Activated CD8-positive, alpha-beta T cell treated with anti-CD3 and anti-CD28 coated beads for 36 hours (primary cell): ENCODE results near the gene RNF220. TPM values are rescaled to one million over a fixed set of nuclear protein-coding genes. Genes with fewer than 3 reads are reported as not detected.

ENCODE experiments used
- ATAC-seq: fragments of 200-7000 bp; cut with Tn5 transposase; one replicate; pipeline ENCODE4 v1.10.0; 2021; ENCODE audit warnings: mild to moderate bottlenecking, moderate library complexity
- CTCF ChIA-PET: fragments of 350-600 bp; sonication (Branson Sonifier 250); formaldehyde crosslinking; loops from one replicate; lab custom pipeline; 2021; ENCODE audit warnings: antibody characterized with exemption; lab: Charles Lee
- POLR2A ChIA-PET: fragments of 350-600 bp; sonication (Branson Sonifier 250); formaldehyde crosslinking; loops from one replicate; lab custom pipeline; 2021; ENCODE audit warnings: antibody characterized with exemption; lab: Charles Lee
- DNase-seq: peaks from one replicate; pipeline ENCODE4 v3.0.0-alpha.2; 2020
- H3K27ac Mint-ChIP-seq: one replicate; pipeline ENCODE4 v1.8.0; 2021; ENCODE audit warnings: mild to moderate bottlenecking, mixed read lengths
- H3K27me3 Mint-ChIP-seq: one replicate; pipeline ENCODE4 v1.8.0; 2021; ENCODE audit warnings: mixed read lengths
- H3K36me3 Mint-ChIP-seq: one replicate; pipeline ENCODE4 v1.8.0; 2021; ENCODE audit warnings: low read depth, mixed read lengths
- H3K4me1 Mint-ChIP-seq: one replicate; pipeline ENCODE4 v1.8.0; 2021; ENCODE audit warnings: low read depth, mixed read lengths
- H3K4me3 Mint-ChIP-seq: one replicate; pipeline ENCODE4 v1.8.0; 2021; ENCODE audit warnings: mild to moderate bottlenecking, moderate library complexity, mixed read lengths
- H3K9me3 Mint-ChIP-seq: one replicate; pipeline ENCODE4 v1.8.0; 2021; ENCODE audit warnings: mixed read lengths
- CTCF ChIP-seq: fragments of 200-600 bp; IDR thresholded peaks from one replicate; pipeline ENCODE4 v1.8.0; 2022; ENCODE audit warnings: antibody characterized with exemption, mild to moderate bottlenecking
- intact Hi-C: fragments of 100-400 bp; cut with micrococcal nuclease; formaldehyde crosslinking; loops from one replicate; pipeline ENCODE4 v1.10.0; 2022
- total RNA-seq, 2 experiments: library from RNA; stranded (reverse); gene quantifications; one replicate each; pipeline ENCODE4 v1.2.3, GENCODE V29; 2021

RNF220 gene
- total RNA-seq, 2 experiments from 2014 or later = 71.9 to 79.1 TPM

- H3K27ac Mint-ChIP-seq = no peak overlapping the region
- no peaks in the 10 kb centered on the region for H3K27me3 Mint-ChIP-seq
- H3K9me3 Mint-ChIP-seq = no peaks in the 10 kb centered on the region
- ChIA-PET POLR2A (no interaction called here), CTCF (interaction anchor here (1.6 to 7.7 kb wide), 4 partner anchors 11 to 220 kb away, joined by 6 to 49 read pairs (median 12); no protein-coding TSS in a partner anchor)
- H3K4me3 Mint-ChIP-seq = no peak overlapping the region
- H3K4me1 Mint-ChIP-seq = no peaks in the 10 kb centered on the region
- H3K36me3 Mint-ChIP-seq = no peaks in the 10 kb centered on the region
- intact Hi-C loops = loop anchor here (10.0 kb wide), 1 partner anchor 383 kb away; the partner anchor contains the start of gene DMAP1
- no peak for DNase-seq
- TF ChIP-seq CTCF = no peak
- no peak for ATAC-seq
Observed at GRCh38 chr1:44598167-44598566, 193.1 kb downstream of the RNF220 start.

GRCh38 chr1:44602634-44603628, 197.9 kb downstream of the RNF220 start:
- intact Hi-C loops = no loop called here
- DNase-seq (no peak), ATAC-seq (no peak)
- H3K36me3 Mint-ChIP-seq = no peaks in the 10 kb centered on the region
- no peak overlapping the region for H3K27ac Mint-ChIP-seq
- ChIA-PET CTCF (interaction anchor here (1.1 to 2.4 kb wide), 2 partner anchors 8 to 50 kb away, joined by 6 to 9 read pairs; no protein-coding TSS in a partner anchor), POLR2A (no interaction called here)
- H3K27me3 Mint-ChIP-seq = no peaks in the 10 kb centered on the region
- no peaks in the 10 kb centered on the region for H3K9me3 Mint-ChIP-seq
- no peak overlapping the region for H3K4me3 Mint-ChIP-seq
- no peak for TF ChIP-seq CTCF
- no peaks in the 10 kb centered on the region for H3K4me1 Mint-ChIP-seq

- no peaks in the 10 kb centered on the region for H3K9me3 Mint-ChIP-seq
- H3K4me3 Mint-ChIP-seq = no peak overlapping the region
- CTCF ChIA-PET = interaction anchor here (1.1 to 2.4 kb wide), 2 partner anchors 9 to 49 kb away, joined by 6 to 9 read pairs; no protein-coding TSS in a partner anchor
- TF ChIP-seq CTCF = no peak
- ATAC-seq (no peak), DNase-seq (no peak)
- POLR2A ChIA-PET = no interaction called here
- no peaks in the 10 kb centered on the region for H3K36me3 Mint-ChIP-seq
- no peak overlapping the region for H3K27ac Mint-ChIP-seq
- no peaks in the 10 kb centered on the region for H3K27me3 Mint-ChIP-seq
- intact Hi-C loops = no loop called here
- H3K4me1 Mint-ChIP-seq = no peaks in the 10 kb centered on the region
Observed at GRCh38 chr1:44603718-44604117, 198.7 kb downstream of the RNF220 start.

DNA sequence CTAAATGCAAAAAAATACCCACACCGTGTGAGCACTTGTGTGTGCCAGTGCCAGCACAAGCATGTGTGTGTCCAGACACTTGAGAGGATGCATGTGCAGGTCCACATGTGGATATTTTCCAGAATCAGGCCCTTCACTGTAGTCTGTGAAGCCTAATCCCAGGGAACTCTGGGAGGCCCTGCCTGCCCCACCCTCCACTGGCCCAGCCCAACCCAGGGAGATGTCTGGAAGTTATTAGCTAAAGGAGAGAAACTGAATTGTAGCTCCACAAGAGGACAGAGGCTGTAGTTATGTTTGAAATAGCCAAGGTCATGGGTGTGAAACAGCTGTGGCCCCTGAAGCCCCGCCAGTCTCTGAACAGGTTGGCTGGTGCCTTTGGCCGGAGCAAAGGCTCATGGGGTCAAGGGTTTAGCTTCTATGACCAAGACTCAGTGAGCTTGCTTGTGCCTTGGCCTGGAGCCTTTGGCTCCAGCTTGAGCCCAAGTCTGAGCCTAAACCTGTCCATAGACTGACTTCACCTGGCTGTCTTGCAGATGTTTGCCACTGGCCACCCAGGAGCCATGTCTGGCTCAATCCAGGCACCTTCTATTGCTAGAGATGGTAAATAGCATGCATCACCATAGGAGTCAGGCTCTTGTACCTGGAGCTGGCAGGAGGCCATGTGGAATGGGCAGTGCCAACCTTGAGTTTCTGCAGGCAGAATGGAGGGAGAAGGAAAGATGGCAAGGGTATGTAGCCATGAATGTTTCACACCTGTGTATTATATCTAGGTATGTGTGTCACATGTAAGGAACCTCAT, 199.3 kb downstream of the RNF220 start:
- ATAC-seq (no peak), DNase-seq (no peak)
- Mint-ChIP-seq H3K9me3 (no peaks in the 10 kb centered on the region), H3K36me3 (no peaks in the 10 kb centered on the region), H3K27ac (no peak overlapping the region), H3K27me3 (no peaks in the 10 kb centered on the region), H3K4me1 (no peaks in the 10 kb centered on the region), H3K4me3 (no peak overlapping the region)
- no peak for TF ChIP-seq CTCF
- POLR2A ChIA-PET = no interaction called here
- CTCF ChIA-PET = interaction anchor here (1.0 to 2.4 kb wide), 2 partner anchors 9 to 48 kb away, joined by 4 to 9 read pairs; no protein-coding TSS in a partner anchor
- intact Hi-C loops = no loop called here
